K562 (cell line): ENCODE results near the gene AP1M1. TPM values are rescaled to one million over a fixed set of nuclear protein-coding genes. Genes with fewer than 3 reads are reported as not detected.

ENCODE experiments used
- ARID1B ChIP-seq: fragments of 450-650 bp; IDR thresholded peaks from 2 replicates; pipeline ENCODE4 v1.6.1; 2016; ENCODE audit warnings: antibody characterized with exemption, mild to moderate bottlenecking, inconsistent platforms
- ATF6 ChIP-seq: sonication (generic); formaldehyde crosslinking; IDR thresholded peaks from 2 replicates; pipeline ENCODE4 v1.4.0; 2020; ENCODE audit warnings: mild to moderate bottlenecking, missing genetic modification reagents
- BRD9 ChIP-seq: fragments of 450-650 bp; IDR thresholded peaks from 2 replicates; pipeline ENCODE4 v1.6.1; 2018; ENCODE audit warnings: low read depth; ENCODE audit not compliant: partially characterized antibody
- BRF2 ChIP-seq: IDR thresholded peaks from 3 replicates; pipeline ENCODE4 v1.6.1; 2011; ENCODE audit warnings: borderline replicate concordance, mild to moderate bottlenecking; ENCODE audit not compliant: insufficient read length, insufficient read depth
- C11orf30 ChIP-seq: fragments of 450-650 bp; IDR thresholded peaks from 2 replicates; pipeline ENCODE4 v1.6.1; 2016; ENCODE audit warnings: low read depth, mild to moderate bottlenecking
- CBFA2T3 ChIP-seq: fragments of 450-650 bp; IDR thresholded peaks from 2 replicates; pipeline ENCODE4 v1.6.1; 2017
- CREM ChIP-seq: IDR thresholded peaks from 2 replicates; pipeline ENCODE4 v1.6.1; 2014; ENCODE audit warnings: antibody characterized with exemption, low read depth
- ETV1 ChIP-seq: fragments of 450-650 bp; conservative IDR thresholded peaks from 2 replicates; pipeline ENCODE4 v1.6.1; 2016; ENCODE audit warnings: missing genetic modification characterization, control low read depth, low read depth, missing compliant biosample characterization
- GABPB1 ChIP-seq: sonication (generic); formaldehyde crosslinking; IDR thresholded peaks from 2 replicates; pipeline ENCODE4 v1.8.0; 2022; ENCODE audit warnings: mild to moderate bottlenecking, missing genetic modification reagents
- HCFC1 ChIP-seq: IDR thresholded peaks from 2 replicates; pipeline ENCODE4 v1.6.1; 2012; ENCODE audit warnings: low read depth, low read length, improper control_type of control experiment
- HDAC2 ChIP-seq: fragments of 450-650 bp; IDR thresholded peaks from 2 replicates; pipeline ENCODE4 v1.6.1; 2016; ENCODE audit warnings: mild to moderate bottlenecking
- NFE2 ChIP-seq: IDR thresholded peaks from 2 replicates; pipeline ENCODE4 v1.6.1; 2014; ENCODE audit warnings: antibody characterized with exemption, low read depth
- NFYB ChIP-seq: IDR thresholded peaks from 2 replicates; pipeline ENCODE4 v1.6.1; 2011; ENCODE audit warnings: mild to moderate bottlenecking, moderate library complexity; ENCODE audit not compliant: insufficient read length; ENCODE audit errors: extremely low read depth
- POLR2AphosphoS5 ChIP-seq: IDR thresholded peaks from 2 replicates; pipeline ENCODE4 v1.6.1; 2011; ENCODE audit warnings: mild to moderate bottlenecking, low read depth, low read length, moderate library complexity; ENCODE audit not compliant: control insufficient read depth, insufficient read depth
- RBM22 ChIP-seq: fragments of 200-400 bp; formaldehyde crosslinking; IDR thresholded peaks from 2 replicates; pipeline ENCODE4 v1.6.1; 2018; ENCODE audit warnings: low read length, low read depth; ENCODE audit not compliant: poor library complexity, severe bottlenecking
- RBM25 ChIP-seq: fragments of 200-400 bp; formaldehyde crosslinking; IDR thresholded peaks from 2 replicates; pipeline ENCODE4 v1.6.1; 2018; ENCODE audit warnings: low read length, low read depth, moderate library complexity; ENCODE audit not compliant: severe bottlenecking
- SOX6 ChIP-seq: fragments of 450-650 bp; IDR thresholded peaks from 2 replicates; pipeline ENCODE4 v1.6.1; 2014; ENCODE audit warnings: mild to moderate bottlenecking
- SRSF1 ChIP-seq: fragments of 200-400 bp; formaldehyde crosslinking; IDR thresholded peaks from 2 replicates; pipeline ENCODE4 v1.6.1; 2017; ENCODE audit warnings: mild to moderate bottlenecking, low read depth, low read length, moderate library complexity
- XRCC3 ChIP-seq: fragments of 450-650 bp; IDR thresholded peaks from 2 replicates; pipeline ENCODE4 v1.6.1; 2017; ENCODE audit warnings: mild to moderate bottlenecking, moderate library complexity
- YBX1 ChIP-seq: fragments of 450-650 bp; IDR thresholded peaks from 2 replicates; pipeline ENCODE4 v1.7.1; 2016; ENCODE audit warnings: mild to moderate bottlenecking
- YY1 ChIP-seq, 3 experiments: IDR thresholded peaks; 2 replicates each; pipeline ENCODE4 v1.6.1; 2011; ENCODE audit warnings: low read length in 2 of 3, mild to moderate bottlenecking in 2 of 3, moderate library complexity in 2 of 3, borderline replicate concordance in 1 of 3, control low read depth in 1 of 3, low read depth in 1 of 3; ENCODE audit not compliant: insufficient read depth in 3 of 3, insufficient replicate concordance in 2 of 3, control insufficient read depth in 1 of 3, insufficient read length in 1 of 3; ENCODE audit errors: extremely low read depth in 1 of 3
- ZC3H8 ChIP-seq: fragments of 450-650 bp; IDR thresholded peaks from 2 replicates; pipeline ENCODE4 v1.6.1; 2017
- ZFPM2 ChIP-seq: fragments of 250-450 bp; sonication (Bioruptor Pico); IDR thresholded peaks from 2 replicates; pipeline ENCODE4 v1.5.1; 2022; ENCODE audit warnings: mild to moderate bottlenecking
- ZNF184 ChIP-seq: sonication (generic); formaldehyde crosslinking; IDR thresholded peaks from 2 replicates; pipeline ENCODE4 v1.5.0; 2020; ENCODE audit warnings: missing genetic modification reagents
- ZNF436 ChIP-seq: fragments of 250-450, 450-650 bp; sonication (Bioruptor Pico); formaldehyde crosslinking; IDR thresholded peaks from 2 replicates; pipeline ENCODE4 v1.7.0; 2020; ENCODE audit warnings: mild to moderate bottlenecking
- ZNF561 ChIP-seq: fragments of 450-650 bp; formaldehyde crosslinking; conservative IDR thresholded peaks from 2 replicates; pipeline ENCODE4 v1.4.0; 2020; ENCODE audit warnings: mild to moderate bottlenecking, moderate library complexity
- polyA plus RNA-seq, 8 experiments: library from polyadenylated mRNA; depleted of rRNA in 4 of 8; stranded (reverse) in 5 of 8; unstranded in 3 of 8; fragments of >200 nt; fragmentation: Nextera tagmentation in 2 of 8; fragmentation: Illumina TruSeq in 1 of 8; extraction: Ambion mirVana in 2 of 8; extraction: Trizol in 1 of 8; gene quantifications; 2 replicates each; pipeline versions ENCODE4 v1.2.1 to v1.2.3, GENCODE V29; 2011 to 2014; ENCODE audit warnings: inconsistent platforms in 1 of 8, missing spikeins in 1 of 8
- total RNA-seq, 7 experiments: library from RNA; depleted of rRNA in 6 of 7; stranded (reverse); fragments of >200 nt in 6 of 7; fragmentation: Illumina TruSeq in 2 of 7; extraction: Trizol in 2 of 7; gene quantifications; 2 replicates each; pipeline versions ENCODE4 v1.2.1 to v1.2.3, GENCODE V29; 2011 to 2021; ENCODE audit warnings: low replicate concordance in 1 of 7

The AP1M1 gene
- total and polyA plus RNA-seq, 9 of the 15 experiments (the other 6 are each of a cell fraction or from before 2014, with no cell fraction given): 0.87 to 56.2 (median 29.1) TPM

DNA sequence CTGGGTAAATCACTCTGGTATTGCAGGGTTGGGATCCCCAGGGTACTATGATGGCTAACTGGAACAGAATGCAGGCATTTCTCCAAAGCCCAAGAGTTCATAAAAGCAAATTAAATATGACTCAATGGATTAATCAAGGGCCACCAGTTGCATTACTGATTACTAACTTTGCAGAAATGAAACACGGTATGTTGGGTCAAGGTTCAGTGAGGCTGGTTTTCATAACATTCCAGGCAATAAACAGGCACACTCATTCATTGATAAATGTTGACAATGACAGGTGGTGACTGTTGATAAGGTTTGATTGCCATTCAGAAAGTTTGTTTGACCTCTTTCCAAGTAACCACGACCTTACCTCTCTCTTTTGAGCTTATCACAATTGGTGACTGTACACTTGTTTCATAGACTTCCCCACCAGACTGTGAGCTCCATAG is 506 bp upstream of the AP1M1 start (continued):
- no peak for TF ChIP-seq ATF6 (CRISPR knock-in tag)
- peak; percentile 98 for TF ChIP-seq CBFA2T3
- no peak for TF ChIP-seq NFYB
- TF ChIP-seq BRD9: no peak
- TF ChIP-seq RBM25: no peak
- TF ChIP-seq GABPB1 (CRISPR knock-in tag): no peak
- TF ChIP-seq CREM: peak; percentile 14; the same call in 1 of the 2 replicates
- TF ChIP-seq POLR2AphosphoS5: peak; percentile 76; the same call in 1 of the 2 replicates
- TF ChIP-seq ETV1: no peak
- no peak for TF ChIP-seq ZNF436 (CRISPR knock-in tag)
- no peak for TF ChIP-seq YBX1
- TF ChIP-seq HCFC1: no peak
- peak; percentile 12; the same call in 1 of the 2 replicates for TF ChIP-seq NFE2
- no peak for TF ChIP-seq ZNF184 (CRISPR knock-in tag)
- TF ChIP-seq ZNF561 (CRISPR knock-in tag): no peak
- peak; percentile 97 for TF ChIP-seq ARID1B
- TF ChIP-seq XRCC3: no peak
- TF ChIP-seq YY1 (IDR thresholded peaks at IDR 0.05; ENCODE audit: borderline replicate concordance in 1 of 3, control insufficient read depth in 1 of 3, extremely low read depth in 1 of 3, insufficient read depth in 3 of 3, insufficient read length in 1 of 3, insufficient replicate concordance in 2 of 3, low read depth in 1 of 3, low read length in 2 of 3): no peak
- peak; percentile 90 for TF ChIP-seq SOX6
- TF ChIP-seq SRSF1: no peak
- TF ChIP-seq BRF2: no peak
- no peak for TF ChIP-seq ZFPM2 (CRISPR knock-in tag)
- TF ChIP-seq ZC3H8: no peak
- TF ChIP-seq HDAC2: peak; percentile 98
- no peak for TF ChIP-seq C11orf30
- TF ChIP-seq RBM22: no peak
